OCI-LY3 (cell line): ENCODE data around the gene PBRM1.

Source experiments
- EZH2phosphoT487 ChIP-seq: fragments of 200-600 bp; shearing (Covaris generic); IDR thresholded peaks from 2 replicates; pipeline ENCODE4 v1.6.1; 2018; ENCODE audit warnings: antibody characterized with exemption, mixed run types, low read depth
- TF ChIP-seq, protein P1 (sequence below): fragments of 200-600, 300-600 bp; sonication (generic); IDR thresholded peaks from 2 replicates; pipeline ENCODE4 v1.5.1; 2014; ENCODE audit warnings: antibody characterized with exemption, low read length, low read depth

DNA sequence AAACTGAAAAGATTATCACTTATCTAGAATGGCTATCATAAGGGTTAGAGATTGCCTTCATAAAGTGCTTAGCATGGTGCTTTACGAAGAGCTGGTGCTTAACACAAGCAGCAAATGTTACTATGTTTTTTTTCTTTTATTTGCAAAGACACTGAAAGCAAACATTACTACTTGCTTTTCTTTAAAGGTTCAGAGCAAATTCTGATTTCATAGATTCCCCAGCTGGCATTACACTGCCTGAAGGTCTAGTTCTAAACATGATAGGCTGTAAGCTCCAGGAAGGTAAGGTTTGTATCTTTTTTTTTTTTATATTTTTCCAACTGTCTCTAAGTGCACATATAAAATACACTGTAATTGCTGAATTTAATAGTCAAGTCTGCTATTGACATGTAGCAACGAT lies 77.4 kb downstream of the PBRM1 start:
- TF ChIP-seq, protein P1, sequence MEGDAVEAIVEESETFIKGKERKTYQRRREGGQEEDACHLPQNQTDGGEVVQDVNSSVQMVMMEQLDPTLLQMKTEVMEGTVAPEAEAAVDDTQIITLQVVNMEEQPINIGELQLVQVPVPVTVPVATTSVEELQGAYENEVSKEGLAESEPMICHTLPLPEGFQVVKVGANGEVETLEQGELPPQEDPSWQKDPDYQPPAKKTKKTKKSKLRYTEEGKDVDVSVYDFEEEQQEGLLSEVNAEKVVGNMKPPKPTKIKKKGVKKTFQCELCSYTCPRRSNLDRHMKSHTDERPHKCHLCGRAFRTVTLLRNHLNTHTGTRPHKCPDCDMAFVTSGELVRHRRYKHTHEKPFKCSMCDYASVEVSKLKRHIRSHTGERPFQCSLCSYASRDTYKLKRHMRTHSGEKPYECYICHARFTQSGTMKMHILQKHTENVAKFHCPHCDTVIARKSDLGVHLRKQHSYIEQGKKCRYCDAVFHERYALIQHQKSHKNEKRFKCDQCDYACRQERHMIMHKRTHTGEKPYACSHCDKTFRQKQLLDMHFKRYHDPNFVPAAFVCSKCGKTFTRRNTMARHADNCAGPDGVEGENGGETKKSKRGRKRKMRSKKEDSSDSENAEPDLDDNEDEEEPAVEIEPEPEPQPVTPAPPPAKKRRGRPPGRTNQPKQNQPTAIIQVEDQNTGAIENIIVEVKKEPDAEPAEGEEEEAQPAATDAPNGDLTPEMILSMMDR = no peak
- no peak for TF ChIP-seq EZH2phosphoT487
